SU-DHL-6 (cell line): ENCODE results near the gene SAFB.

Experiments used
- CTCF ChIP-seq: fragments of 200-600 bp; sonication (generic); IDR thresholded peaks from one replicate; pipeline ENCODE4 v1.5.1; 2017; ENCODE audit warnings: antibody characterized with exemption, mild to moderate bottlenecking, low read length, moderate library complexity; ENCODE audit not compliant: insufficient read depth, poor library complexity, severe bottlenecking
- EZH2phosphoT487 ChIP-seq: fragments of 200-600 bp; sonication (generic), shearing (Covaris generic); conservative IDR thresholded peaks from 2 replicates; pipeline ENCODE4 v1.6.1; 2018; ENCODE audit warnings: mild to moderate bottlenecking, antibody characterized with exemption, low read length, moderate library complexity, mixed read lengths

GRCh38 chr19:5591476-5591875 lies 31.4 kb upstream of the SAFB start:
- TF ChIP-seq CTCF (no peak), EZH2phosphoT487 (no peak)
